Lower leg skin (tissue), 3 donors: ENCODE measurements around the gene WDR18.

Source experiments
- CTCF ChIP-seq, 3 donors: fragments of 450-650 bp; IDR thresholded peaks; one replicate each; pipeline ENCODE4 v1.5.1; 2016; ENCODE audit warnings: antibody characterized with exemption in 3 of 3, mild to moderate bottlenecking in 3 of 3, moderate library complexity in 2 of 3
- POLR2A ChIP-seq, 2 donors: fragments of 450-650 bp; IDR thresholded peaks; one replicate each; pipeline ENCODE4 v1.6.1; 2016 to 2017; ENCODE audit warnings: antibody characterized with exemption in 2 of 2, mild to moderate bottlenecking in 1 of 2, moderate library complexity in 1 of 2

- TF ChIP-seq CTCF (IDR thresholded peaks at IDR 0.05) (no peak), POLR2A (IDR thresholded peaks at IDR 0.05) (no peak)
These were observed 31.9 kb downstream of the WDR18 start for GRCh38 chr19:1015782-1016646.
